Liver (tissue), 9 donors: Measurements from ENCODE around the gene TMEM89. TPM values are rescaled to one million over a fixed set of nuclear protein-coding genes. Genes with fewer than 3 reads are reported as not detected.

Experiments used
- DNase-seq: peaks from one replicate; pipeline ENCODE4 v3.0.0-alpha.2; 2017; ENCODE audit warnings: low spot score
- H3K27ac ChIP-seq, 2 donors: one replicate each; pipeline ENCODE4 v1.7.0; 2013; ENCODE audit warnings: inconsistent platforms in 2 of 2, low read length in 2 of 2, control low read depth in 1 of 2, low read depth in 1 of 2, mild to moderate bottlenecking in 1 of 2
- H3K27me3 ChIP-seq, 4 donors: one replicate each; pipeline versions ENCODE4 v1.6.1 to v1.7.0; 2013; ENCODE audit warnings: low read length in 3 of 4, inconsistent platforms in 1 of 4, mild to moderate bottlenecking in 1 of 4, moderate library complexity in 1 of 4; ENCODE audit not compliant: control insufficient read depth in 4 of 4, insufficient read depth in 4 of 4
- H3K36me3 ChIP-seq, 4 donors: one replicate each; pipeline versions ENCODE4 v1.6.1 to v1.7.0; 2013; ENCODE audit warnings: low read length in 3 of 4, mild to moderate bottlenecking in 3 of 4, low read depth in 1 of 4, moderate library complexity in 1 of 4; ENCODE audit not compliant: control insufficient read depth in 4 of 4, insufficient read depth in 3 of 4
- H3K4me1 ChIP-seq, 4 donors: one replicate each; pipeline versions ENCODE4 v1.6.1 to v1.7.0; 2013; ENCODE audit warnings: low read length in 3 of 4, mild to moderate bottlenecking in 3 of 4, moderate library complexity in 1 of 4; ENCODE audit not compliant: control insufficient read depth in 4 of 4, insufficient read depth in 4 of 4
- H3K4me3 ChIP-seq, 3 donors: one replicate each; pipeline versions ENCODE4 v1.6.1 to v1.7.0; 2013; ENCODE audit warnings: low read length in 3 of 3, control low read depth in 1 of 3, low read depth in 1 of 3, mild to moderate bottlenecking in 1 of 3
- H3K9ac ChIP-seq, 2 donors: one replicate each; pipeline ENCODE4 v1.7.0; 2013; ENCODE audit warnings: low read length in 2 of 2, mild to moderate bottlenecking in 2 of 2, moderate library complexity in 2 of 2, control low read depth in 1 of 2, low read depth in 1 of 2
- H3K9me3 ChIP-seq, 4 donors: one replicate each; pipeline versions ENCODE4 v1.6.1 to v1.7.0; 2013; ENCODE audit warnings: low read length in 3 of 4; ENCODE audit not compliant: control insufficient read depth in 4 of 4
- ATF3 ChIP-seq: IDR thresholded peaks from 2 replicates; pipeline ENCODE4 v1.6.1; 2016; ENCODE audit warnings: antibody characterized with exemption
- CTCF ChIP-seq: fragments of 150-350 bp; IDR thresholded peaks from 2 replicates; pipeline ENCODE4 v1.5.1; 2017; ENCODE audit warnings: improper control_type of control experiment, low read depth, low read length; ENCODE audit not compliant: missing input control
- FOXA2 ChIP-seq: IDR thresholded peaks from 2 replicates; pipeline ENCODE4 v1.6.1; 2016; ENCODE audit warnings: antibody characterized with exemption
- GABPA ChIP-seq, 2 donors: IDR thresholded peaks in 1 of 2; conservative IDR thresholded peaks in 1 of 2; 2 replicates each; pipeline ENCODE4 v1.6.1; 2016; ENCODE audit warnings: antibody characterized with exemption in 2 of 2, mild to moderate bottlenecking in 1 of 2, moderate library complexity in 1 of 2
- HNF4A ChIP-seq, 2 donors: conservative IDR thresholded peaks; 2 replicates each; pipeline ENCODE4 v1.6.1; 2016; ENCODE audit warnings: antibody characterized with exemption in 2 of 2, mild to moderate bottlenecking in 2 of 2
- HNF4G ChIP-seq: IDR thresholded peaks from 2 replicates; pipeline ENCODE4 v1.6.1; 2016; ENCODE audit warnings: antibody characterized with exemption
- JUND ChIP-seq, 2 donors: IDR thresholded peaks; 2 replicates each; pipeline ENCODE4 v1.6.1; 2016; ENCODE audit warnings: antibody characterized with exemption in 2 of 2
- MAX ChIP-seq: IDR thresholded peaks from 2 replicates; pipeline ENCODE4 v1.6.1; 2016; ENCODE audit warnings: antibody characterized with exemption
- NR2F2 ChIP-seq: IDR thresholded peaks from 2 replicates; pipeline ENCODE4 v1.6.1; 2016; ENCODE audit warnings: antibody characterized with exemption
- RXRA ChIP-seq, 2 donors: IDR thresholded peaks; 2 replicates each; pipeline ENCODE4 v1.6.1; 2017 to 2018; ENCODE audit warnings: antibody characterized with exemption in 2 of 2, mild to moderate bottlenecking in 1 of 2
- TAF1 ChIP-seq: conservative IDR thresholded peaks from 2 replicates; pipeline ENCODE4 v1.6.1; 2016; ENCODE audit warnings: antibody characterized with exemption, mild to moderate bottlenecking
- YY1 ChIP-seq: IDR thresholded peaks from 2 replicates; pipeline ENCODE4 v1.6.1; 2016; ENCODE audit warnings: antibody characterized with exemption, mild to moderate bottlenecking
- WGBS: extraction: QIAGEN DNeasy Blood & Tissue Kit; methylation state at CpG from one replicate; pipeline ENCODE4 v1.1.7; 2013; 5-methylcytosine and 5-hydroxymethylcytosine counted together
- polyA plus RNA-seq, 2 donors: library from polyadenylated mRNA; stranded (reverse) in 1 of 2; unstranded in 1 of 2; fragments of 200-250 nt in 1 of 2; fragments of >200 nt in 1 of 2; fragmentation: Nextera tagmentation in 1 of 2; extraction: Ambion mirVana in 1 of 2; gene quantifications; one replicate each; pipeline versions ENCODE4 v1.2.1 to v1.2.3, GENCODE V29; 2013 to 2015
- total RNA-seq, 2 donors: library from RNA; depleted of rRNA; stranded (reverse); fragments of >200 nt; gene quantifications; one replicate each; pipeline ENCODE4 v1.2.3, GENCODE V29; 2014
- TF ChIP-seq, protein P1 (sequence below): IDR thresholded peaks from 2 replicates; pipeline ENCODE4 v1.6.1; 2016; ENCODE audit warnings: antibody characterized with exemption
- donor health status: healthy.
- donor health status: healthy.
- donor health status: healthy.
- donor health status: healthy.
- donor health status: healthy.

Gene TMEM89
- total and polyA plus RNA-seq, 4 donors: not detected

- no peak for DNase-seq
- TF ChIP-seq MAX (no peak), HNF4G (no peak), HNF4A (conservative IDR thresholded peaks at IDR 0.05) (no peak), ATF3 (no peak), GABPA (IDR thresholded peaks at IDR 0.05 in 1 of 2, conservative IDR thresholded peaks at IDR 0.05 in 1 of 2) (no peak)
- Histone ChIP-seq H3K27me3 (no peaks in the 10 kb centered on the region), H3K9ac (no peak overlapping the region), H3K4me3 (no peak overlapping the region), H3K27ac (no peak overlapping the region), H3K36me3 (peaks cover 0 to 20% (median 4%) of the 10 kb centered on the region in 4 donors), H3K4me1 (peaks cover 5 to 28% (median 16%) of the 10 kb centered on the region in 4 donors), H3K9me3 (no peaks in the 10 kb centered on the region)
- 96% methylated on average over 15 of the region's 15 CpGs for WGBS
Observed at GRCh38 chr3:48633256-48633655, 11.7 kb upstream of the TMEM89 start.

DNA sequence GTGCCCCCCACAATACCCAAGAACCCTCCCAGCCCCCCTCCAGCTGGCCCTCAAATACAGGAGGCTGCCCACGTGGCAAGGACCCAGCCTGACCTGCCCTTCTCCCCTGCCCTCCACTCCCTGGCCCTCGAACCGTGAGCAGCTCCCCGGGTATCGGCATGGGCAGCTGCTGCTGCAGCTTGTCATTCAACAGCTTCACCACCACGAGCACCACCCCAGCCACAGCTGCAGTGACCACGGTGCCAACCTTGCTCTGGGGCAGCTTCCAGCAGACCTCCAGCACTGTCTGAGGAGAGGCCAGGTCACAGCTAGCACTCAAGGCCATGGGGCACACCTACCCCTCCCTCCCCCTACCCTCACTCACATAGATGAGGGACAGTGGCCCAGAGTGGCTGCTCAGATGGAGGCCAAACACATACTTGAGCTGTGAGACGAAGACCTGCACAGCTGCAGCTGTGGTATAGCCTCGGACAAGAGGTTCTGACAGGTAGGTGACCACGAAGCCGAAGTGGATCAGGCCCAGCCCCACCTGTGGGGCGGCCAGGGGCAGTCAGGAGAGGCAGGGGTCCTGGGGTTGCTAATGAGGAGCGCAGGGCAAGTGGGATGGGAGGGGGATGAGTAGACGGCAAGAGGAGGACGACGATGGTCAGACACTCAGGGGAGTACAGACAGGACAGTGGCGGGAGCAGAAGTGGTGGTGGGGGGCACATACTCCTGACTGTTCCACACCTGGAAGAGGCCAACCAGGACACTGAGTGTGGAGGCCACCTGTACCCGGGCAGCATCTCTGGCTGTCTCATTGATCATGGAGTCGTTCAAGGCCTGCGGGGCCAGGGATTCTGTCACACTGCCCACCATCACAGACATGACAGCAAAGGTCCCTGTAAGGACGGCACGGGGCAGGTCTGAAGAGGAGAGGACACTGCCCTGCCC is 10.2 kb upstream of the TMEM89 start:
- no peaks in the 10 kb centered on the region for H3K9me3 ChIP-seq
- DNase-seq: no peak
- peaks cover 5 to 28% (median 16%) of the 10 kb centered on the region in 4 donors for H3K4me1 ChIP-seq
- peaks cover 3 to 33% (median 8%) of the 10 kb centered on the region in 4 donors for H3K36me3 ChIP-seq
- no peak overlapping the region for H3K27ac ChIP-seq
- no peaks in the 10 kb centered on the region for H3K27me3 ChIP-seq
- TF ChIP-seq NR2F2 (no peak), YY1 (no peak), GABPA (IDR thresholded peaks at IDR 0.05 in 1 of 2, conservative IDR thresholded peaks at IDR 0.05 in 1 of 2) (no peak)
- H3K4me3 ChIP-seq: no peak overlapping the region
- WGBS: 95% methylated on average over 22 of the region's 22 CpGs
- H3K9ac ChIP-seq: no peak overlapping the region

DNA sequence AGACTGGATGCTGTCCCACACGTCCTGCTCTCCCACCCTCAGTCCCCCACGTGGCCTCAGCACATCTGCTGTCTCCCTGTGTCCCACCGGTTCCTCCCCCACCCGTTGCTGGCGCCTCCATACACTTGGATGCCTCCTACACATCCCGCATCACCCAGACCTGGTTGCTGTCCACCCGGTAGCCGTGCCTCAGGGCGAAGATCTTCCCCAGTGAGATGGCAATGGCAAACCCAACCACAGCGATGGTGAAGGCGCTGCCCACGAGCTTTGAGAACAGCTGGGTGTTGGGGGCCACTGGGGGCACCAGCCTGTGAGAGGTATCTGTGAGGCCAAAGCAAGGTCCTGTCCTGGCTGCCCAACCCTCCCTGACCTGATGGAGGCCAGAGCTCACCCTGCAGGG is 9.3 kb upstream of the TMEM89 start:
- TF ChIP-seq GABPA (IDR thresholded peaks at IDR 0.05 in 1 of 2, conservative IDR thresholded peaks at IDR 0.05 in 1 of 2) (no peak), FOXA2 (no peak), JUND (IDR thresholded peaks at IDR 0.05) (no peak), CTCF (no peak), TAF1 (no peak), RXRA (IDR thresholded peaks at IDR 0.05) (no peak)
- TF ChIP-seq, protein P1, sequence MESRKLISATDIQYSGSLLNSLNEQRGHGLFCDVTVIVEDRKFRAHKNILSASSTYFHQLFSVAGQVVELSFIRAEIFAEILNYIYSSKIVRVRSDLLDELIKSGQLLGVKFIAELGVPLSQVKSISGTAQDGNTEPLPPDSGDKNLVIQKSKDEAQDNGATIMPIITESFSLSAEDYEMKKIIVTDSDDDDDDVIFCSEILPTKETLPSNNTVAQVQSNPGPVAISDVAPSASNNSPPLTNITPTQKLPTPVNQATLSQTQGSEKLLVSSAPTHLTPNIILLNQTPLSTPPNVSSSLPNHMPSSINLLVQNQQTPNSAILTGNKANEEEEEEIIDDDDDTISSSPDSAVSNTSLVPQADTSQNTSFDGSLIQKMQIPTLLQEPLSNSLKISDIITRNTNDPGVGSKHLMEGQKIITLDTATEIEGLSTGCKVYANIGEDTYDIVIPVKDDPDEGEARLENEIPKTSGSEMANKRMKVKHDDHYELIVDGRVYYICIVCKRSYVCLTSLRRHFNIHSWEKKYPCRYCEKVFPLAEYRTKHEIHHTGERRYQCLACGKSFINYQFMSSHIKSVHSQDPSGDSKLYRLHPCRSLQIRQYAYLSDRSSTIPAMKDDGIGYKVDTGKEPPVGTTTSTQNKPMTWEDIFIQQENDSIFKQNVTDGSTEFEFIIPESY: no peak
- H3K4me3 ChIP-seq: no peak overlapping the region
- WGBS: 95% methylated on average over 12 of the region's 12 CpGs
- peaks cover 4 to 42% (median 10%) of the 10 kb centered on the region in 4 donors for H3K36me3 ChIP-seq
- H3K9ac ChIP-seq: no peak overlapping the region
- no peaks in the 10 kb centered on the region for H3K27me3 ChIP-seq
- H3K9me3 ChIP-seq: no peaks in the 10 kb centered on the region
- DNase-seq: no peak
- H3K27ac ChIP-seq: no peak overlapping the region
- H3K4me1 ChIP-seq: peaks cover 5 to 21% (median 13%) of the 10 kb centered on the region in 4 donors
